ENCODE measurements around the gene DNAJA4. TPM values are rescaled to one million over a fixed set of nuclear protein-coding genes. Genes with fewer than 3 reads are reported as not detected.
A peak's percentile ranks its signal among the peaks of the same experiment; 100 is the strongest.

Gene DNAJA4
- total and polyA plus RNA-seq, 2 of the 8 experiments (the other 6 are each of a cell fraction or from before 2014, with no cell fraction given): 3.6 to 6.2 TPM

- CTCF ChIA-PET (ENCODE audit: partially characterized antibody): interaction anchor here (0.9 to 5.6 kb wide), 13 partner anchors 10 to 161 kb away, joined by 3 to 42 read pairs (median 3); partner anchors contain the start of gene CRABP1
These were observed 57.4 kb downstream of the DNAJA4 start for GRCh38 chr15:78321786-78322185.

More at GRCh38 chr15:78321786-78322185, 57.4 kb downstream of the DNAJA4 start:
- H3K14ac ChIP-seq (ENCODE audit: insufficient read length): no peak overlapping the region
- H3K56ac ChIP-seq (replicated peaks; ENCODE audit: insufficient read length, low read depth, low read length): no peak overlapping the region
- peak overlapping the region in 1 of 4 experiments; percentile 25; a peak in 2 of 7 replicates for H3K9ac ChIP-seq (replicated peaks in 1 of 4; ENCODE audit: extremely low read depth in 1 of 4, low read depth in 3 of 4, low read length in 3 of 4)
- FAIRE-seq: no peak
- H3K4me3 ChIP-seq (ENCODE audit: extremely low read depth in 1 of 4, insufficient read depth in 2 of 4, low read depth in 3 of 4, low read length in 4 of 4): no peak overlapping the region
- H3K4ac ChIP-seq (replicated peaks; ENCODE audit: insufficient read length, low read depth, low read length): no peak overlapping the region
- no peak overlapping the region for H4K8ac ChIP-seq (ENCODE audit: extremely low read depth, insufficient read depth, low read length)
- peak overlapping the region; percentile 6 for H4K5ac ChIP-seq (ENCODE audit: insufficient read length, low read depth, low read length)
- peak overlapping the region; percentile 88; the same call in 1 of the 2 replicates for H2BK15ac ChIP-seq (ENCODE audit: low read length)
- no peaks in the 10 kb centered on the region for H4K20me1 ChIP-seq (replicated peaks in 1 of 2; ENCODE audit: control insufficient read depth in 1 of 2, insufficient read depth in 2 of 2, low read length in 2 of 2)
- POLR2A ChIA-PET (ENCODE audit: partially characterized antibody): interaction anchor here (0.5 to 2.7 kb wide), 5 partner anchors 19 to 116 kb away, joined by 3 to 15 read pairs (median 3); partner anchors contain the start of genes CRABP1 and IREB2
- peak overlapping the region; percentile 91; the same call in 1 of the 2 replicates for H2BK5ac ChIP-seq (ENCODE audit: low read depth, low read length)
- peaks cover 8 to 22% (median 17%) of the 10 kb centered on the region in 4 experiments for H3K4me1 ChIP-seq (replicated peaks in 1 of 4; ENCODE audit: control insufficient read depth in 3 of 4, insufficient read depth in 4 of 4, low read length in 3 of 4)
- H3K23ac ChIP-seq (ENCODE audit: insufficient read length): no peak overlapping the region
- peak overlapping the region in 1 of 2 experiments; percentile 26; a peak in 1 of 4 replicates for H3K4me2 ChIP-seq (ENCODE audit: insufficient read depth in 1 of 2, low read depth in 2 of 2, low read length in 2 of 2)
- peak overlapping the region; percentile 58 for H4K91ac ChIP-seq (replicated peaks; ENCODE audit: insufficient read length, low read length)
- H2BK12ac ChIP-seq (ENCODE audit: low read depth, low read length): peak overlapping the region; percentile 99
- no peaks in the 10 kb centered on the region for H3K27me3 ChIP-seq (replicated peaks in 1 of 4; ENCODE audit: control insufficient read depth in 3 of 4, extremely low read depth in 1 of 4, insufficient read depth in 3 of 4, low read length in 3 of 4)
- H2BK120ac ChIP-seq (replicated peaks; ENCODE audit: low read depth, low read length): peak overlapping the region; percentile 62
- peak overlapping the region; percentile 72 for H2AFZ ChIP-seq (ENCODE audit: low read length)
- H3K23me2 ChIP-seq (ENCODE audit: low read depth, low read length): no peaks in the 10 kb centered on the region
- peak overlapping the region; percentile 70; the same call in 1 of the 2 replicates for H3K27ac ChIP-seq (ENCODE audit: low read depth, low read length)
- DNase-seq (ENCODE audit: low read depth in 1 of 2, low spot score in 2 of 2): no peak
- H3K9me3 ChIP-seq (ENCODE audit: insufficient read depth in 2 of 2, low read depth in 1 of 2, low read length in 1 of 2): no peaks in the 10 kb centered on the region
- WGBS, 2 experiments (ENCODE audit: extremely low coverage in 1 of 2, insufficient coverage in 1 of 2, insufficient read length in 1 of 2, insufficient replicate concordance in 2 of 2, low coverage in 1 of 2, low lambda C conversion rate in 2 of 2, missing lambda C conversion rate in 1 of 2): 78% methylated on average over 4 of the region's 4 CpGs; no CpG with 5 or more reads in 1 of the 2 experiments
- peak overlapping the region; percentile 66; the same call in 1 of the 2 replicates for H2AK5ac ChIP-seq (ENCODE audit: low read depth, low read length)
- no peaks in the 10 kb centered on the region for H3K36me3 ChIP-seq (ENCODE audit: control insufficient read depth in 2 of 4, insufficient read depth in 4 of 4, low read length in 3 of 4)
- peak overlapping the region; percentile 93; the same call in 1 of the 2 replicates for H2BK20ac ChIP-seq (ENCODE audit: low read length)
- TF ChIP-seq BCL11A (IDR thresholded peaks at IDR 0.05; ENCODE audit: low read depth in 2 of 2, low read length in 2 of 2): no peak
- no peak for TF ChIP-seq YY1 (IDR thresholded peaks at IDR 0.05; ENCODE audit: low read depth, low read length)
- peak overlapping the region; percentile 85 for H3K18ac ChIP-seq (ENCODE audit: extremely low read depth, low read length)
- H3K79me2 ChIP-seq (ENCODE audit: control insufficient read depth in 1 of 2, insufficient read depth in 2 of 2, low read length in 2 of 2): no peaks in the 10 kb centered on the region
- no peaks in the 10 kb centered on the region for H3K79me1 ChIP-seq (ENCODE audit: low read depth, low read length)
